Small intestine (tissue), 7 donors: Measurements from ENCODE around the gene LIFR. TPM values are rescaled to one million over a fixed set of nuclear protein-coding genes. Genes with fewer than 3 reads are reported as not detected.
"Not testable (repeated sequence)": the region's sequence is repeated elsewhere in the genome, so short reads cannot be mapped to it uniquely, and the experiment has no call there.

Source experiments
- DNase-seq, 2 donors: peaks; one replicate each; pipeline versions ENCODE4 v3.0.0 to v3.0.0-alpha.2; 2013
- FAIRE-seq: peaks from 2 replicates; lab custom pipeline; 2012; peaks lifted over from hg19 to GRCh38; lab: Jason Lieb, UNC
- H3K27ac ChIP-seq, 3 donors: one replicate each; pipeline ENCODE4 v1.5.1; 2013; ENCODE audit warnings: low read length in 2 of 3, mild to moderate bottlenecking in 2 of 3, control low read depth in 1 of 3, inconsistent platforms in 1 of 3, low read depth in 1 of 3, moderate library complexity in 1 of 3
- H3K27me3 ChIP-seq, 3 donors: one replicate each; pipeline ENCODE4 v1.6.1; 2013; ENCODE audit warnings: low read length in 3 of 3, inconsistent platforms in 1 of 3; ENCODE audit not compliant: control insufficient read depth in 3 of 3, insufficient read depth in 3 of 3
- H3K36me3 ChIP-seq, 3 donors: one replicate each; pipeline ENCODE4 v1.6.1; 2013; ENCODE audit warnings: low read length in 3 of 3, inconsistent platforms in 1 of 3, low read depth in 1 of 3, mild to moderate bottlenecking in 1 of 3, moderate library complexity in 1 of 3; ENCODE audit not compliant: control insufficient read depth in 3 of 3, insufficient read depth in 2 of 3
- H3K4me1 ChIP-seq, 3 donors: one replicate each; pipeline ENCODE4 v1.6.1; 2013; ENCODE audit warnings: low read length in 2 of 3, inconsistent platforms in 1 of 3, low read depth in 1 of 3, mild to moderate bottlenecking in 1 of 3, moderate library complexity in 1 of 3; ENCODE audit not compliant: control insufficient read depth in 3 of 3, insufficient read depth in 2 of 3
- H3K4me3 ChIP-seq, 3 donors: one replicate each; pipeline ENCODE4 v1.5.1; 2013; ENCODE audit warnings: low read length in 3 of 3, control low read depth in 1 of 3, inconsistent platforms in 1 of 3, low read depth in 1 of 3, mild to moderate bottlenecking in 1 of 3, moderate library complexity in 1 of 3
- H3K9me3 ChIP-seq, 2 donors: one replicate each; pipeline ENCODE4 v1.6.1; 2013; ENCODE audit warnings: low read depth in 1 of 2, low read length in 1 of 2; ENCODE audit not compliant: control insufficient read depth in 2 of 2, insufficient read depth in 1 of 2
- WGBS, 3 donors: extraction: QIAGEN DNeasy Blood & Tissue Kit; methylation state at CpG; one replicate each; pipeline ENCODE4 v1.1.7; 2013; 5-methylcytosine and 5-hydroxymethylcytosine counted together
- polyA plus RNA-seq, 4 donors: library from polyadenylated mRNA; stranded (reverse) in 3 of 4; unstranded in 1 of 4; fragments of 200-250 nt in 3 of 4; fragments of 120-200 nt in 1 of 4; gene quantifications; one replicate each; pipeline versions ENCODE4 v1.2.1 to v1.2.3, GENCODE V29; 2013
- donor health status: healthy with polysubstance abuse.
- donor health status: control.
- donor health status: control.
- donor health status: Bipolar disorder and iron deficiency.
- donor health status: healthy.

The LIFR gene
- polyA plus RNA-seq, 4 donors, result 0.67 to 28.6 (median 7.0) TPM

DNA sequence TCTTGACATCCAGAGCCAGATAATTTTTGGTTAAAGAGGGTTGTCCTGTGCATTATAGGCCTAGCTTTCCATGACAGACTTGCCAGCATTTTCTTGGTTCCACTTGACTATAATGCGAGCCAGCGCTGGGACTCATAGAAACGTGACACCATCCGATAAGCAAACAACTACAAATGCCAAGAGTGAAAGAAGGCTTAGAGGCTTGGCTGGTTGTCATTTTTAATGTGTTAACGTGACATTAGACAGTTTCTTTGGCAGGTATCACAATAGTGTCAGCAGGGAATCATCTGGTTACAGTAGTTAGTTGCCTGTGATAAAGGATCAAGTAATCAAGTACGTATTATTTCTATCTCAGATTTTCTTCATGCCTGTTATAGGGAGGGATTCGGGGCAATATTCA, 20.0 kb upstream of the LIFR start:
- no peak for DNase-seq
- no peak overlapping the region for H3K27ac ChIP-seq
- H3K4me1 ChIP-seq, result no peaks in the 10 kb centered on the region
- H3K9me3 ChIP-seq, result no peaks in the 10 kb centered on the region
- H3K36me3 ChIP-seq, result no peaks in the 10 kb centered on the region
- WGBS, 3 donors, result 68 to 76% (median 70%) methylated on average over 7 of the region's 7 CpGs
- H3K27me3 ChIP-seq, result peaks cover 0 to 3% (median 0%) of the 10 kb centered on the region in 3 donors
- no peak overlapping the region for H3K4me3 ChIP-seq
- no peak for FAIRE-seq

DNA sequence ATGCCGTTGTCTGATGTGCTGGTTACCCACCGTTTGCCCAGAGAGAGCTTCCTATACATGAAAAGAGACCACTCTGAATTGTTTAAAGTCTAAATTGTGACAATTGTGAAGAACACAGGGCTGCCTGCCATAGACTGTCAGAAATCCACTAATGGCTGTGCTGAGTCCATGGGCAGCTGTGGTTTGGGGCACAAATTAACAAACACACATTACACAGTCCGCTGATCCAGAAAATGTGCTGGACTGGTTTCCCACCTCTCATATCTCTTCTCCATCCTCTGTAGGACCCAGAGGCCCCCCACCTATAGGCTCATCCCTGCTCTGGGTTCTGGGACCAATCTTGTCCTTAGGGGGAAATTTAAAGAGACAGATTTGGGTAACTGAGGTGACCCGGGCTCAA, 19.0 kb upstream of the LIFR start:
- Histone ChIP-seq H3K27me3 (no peaks in the 10 kb centered on the region), H3K4me1 (no peaks in the 10 kb centered on the region), H3K36me3 (no peaks in the 10 kb centered on the region), H3K9me3 (no peaks in the 10 kb centered on the region), H3K4me3 (no peak overlapping the region), H3K27ac (no peak overlapping the region)
- no peak for DNase-seq
- FAIRE-seq, result no peak
- 90 to 92% (median 91%) methylated on average over 4 of the region's 4 CpGs for WGBS, 3 donors

DNA sequence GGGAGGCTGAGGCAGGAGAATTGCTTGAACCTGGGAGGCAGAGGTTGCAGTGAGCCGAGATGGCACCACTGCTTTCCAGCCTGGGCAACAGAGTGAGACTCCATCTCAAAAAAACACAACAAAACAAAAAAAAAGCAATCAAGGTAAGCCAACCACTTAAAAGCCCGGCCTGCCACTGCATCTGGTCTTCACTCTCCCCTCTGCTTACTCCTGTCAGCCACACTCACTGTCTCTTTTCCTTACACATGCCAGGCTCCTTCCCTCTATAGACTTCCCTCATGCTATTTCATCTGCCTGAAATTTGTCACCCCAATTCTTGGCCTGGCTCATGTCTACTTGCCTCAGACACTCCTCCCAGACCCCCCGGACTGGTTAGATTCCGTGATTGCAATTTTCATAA, 17.6 kb upstream of the LIFR start:
- Histone ChIP-seq H3K4me1 (no peaks in the 10 kb centered on the region), H3K9me3 (no peaks in the 10 kb centered on the region), H3K27ac (no peak overlapping the region), H3K27me3 (no peaks in the 10 kb centered on the region), H3K4me3 (no peak overlapping the region), H3K36me3 (no peaks in the 10 kb centered on the region)
- DNase-seq, result no peak
- FAIRE-seq, result no peak
- WGBS, 3 donors, result 85 to 89% (median 88%) methylated on average over 4 of the region's 4 CpGs

DNA sequence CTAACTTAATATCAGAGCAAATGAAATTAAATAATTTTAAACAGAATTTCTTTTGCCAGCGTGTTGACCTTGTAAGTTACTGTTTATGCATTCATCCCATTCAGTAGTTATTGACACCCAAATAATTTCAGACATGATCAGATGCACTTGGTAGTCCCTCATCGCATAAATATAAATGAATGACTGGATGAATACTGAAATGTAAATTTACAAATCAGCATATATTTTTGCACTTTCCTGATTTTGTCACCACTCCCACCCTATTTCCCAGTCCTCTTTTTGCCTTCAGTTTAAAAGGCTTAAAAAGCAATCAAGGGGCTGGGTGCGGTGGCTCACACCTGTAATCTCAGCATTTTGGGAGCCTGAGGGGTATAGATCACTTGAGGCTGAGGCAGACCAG, 17.1 kb upstream of the LIFR start:
- no peaks in the 10 kb centered on the region for H3K4me1 ChIP-seq
- FAIRE-seq (no peak), DNase-seq (no peak)
- no peaks in the 10 kb centered on the region for H3K9me3 ChIP-seq
- no peaks in the 10 kb centered on the region for H3K36me3 ChIP-seq
- no peak overlapping the region for H3K4me3 ChIP-seq
- WGBS, 3 donors, result 92 to 94% (median 93%) methylated on average over 3 of the region's 3 CpGs
- H3K27ac ChIP-seq, result no peak overlapping the region
- H3K27me3 ChIP-seq, result peaks cover 0 to 4% (median 0%) of the 10 kb centered on the region in 3 donors

DNA sequence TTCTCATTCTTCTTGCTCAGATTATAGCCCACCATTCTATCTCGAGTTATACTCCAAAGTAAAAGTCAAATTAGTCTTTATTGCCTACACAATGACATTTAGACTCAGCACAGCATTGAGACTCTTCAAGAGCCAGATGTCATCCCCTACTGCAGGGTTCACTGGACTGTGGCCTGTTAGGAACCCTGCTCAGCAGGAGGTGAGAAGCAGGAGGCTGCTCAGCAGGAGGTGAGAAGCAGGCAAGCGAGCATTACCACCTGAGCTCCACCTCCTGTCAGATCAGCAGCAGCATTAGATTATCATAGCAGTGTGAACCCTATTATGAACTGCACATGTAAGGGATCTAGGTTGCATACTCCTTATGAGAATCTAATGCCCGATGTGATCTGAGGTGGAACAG, 12.7 kb upstream of the LIFR start:
- Histone ChIP-seq H3K9me3 (no peaks in the 10 kb centered on the region), H3K36me3 (no peaks in the 10 kb centered on the region), H3K27ac (no peak overlapping the region), H3K27me3 (peaks cover 0 to 4% (median 0%) of the 10 kb centered on the region in 3 donors), H3K4me1 (no peaks in the 10 kb centered on the region), H3K4me3 (no peak overlapping the region)
- FAIRE-seq (no peak), DNase-seq (no peak)
- WGBS, 3 donors, result 70 to 85% (median 70%) methylated on average over 3 of the region's 3 CpGs

DNA sequence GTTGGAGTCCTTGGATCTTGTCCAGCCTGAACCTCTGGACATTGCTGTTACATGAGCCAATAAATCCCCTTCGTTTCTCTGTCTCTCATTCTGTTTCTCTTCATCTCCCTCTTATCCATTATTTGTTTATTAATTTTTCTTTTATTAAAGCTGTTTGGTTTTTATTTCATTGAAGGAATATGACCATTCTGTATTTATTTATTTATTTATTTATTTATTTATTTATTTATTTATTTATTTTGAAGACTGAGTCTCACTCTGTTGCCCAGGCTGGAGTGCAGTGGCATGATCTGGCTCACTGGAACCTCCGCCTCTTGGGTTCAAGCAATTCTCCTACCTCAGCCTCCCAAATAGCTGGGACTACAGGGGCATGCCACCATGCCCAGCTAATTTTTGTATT, 10.9 kb upstream of the LIFR start:
- not testable (repeated sequence) for H3K27me3 ChIP-seq, H3K4me3 ChIP-seq, FAIRE-seq, H3K36me3 ChIP-seq, H3K9me3 ChIP-seq, DNase-seq, H3K4me1 ChIP-seq, H3K27ac ChIP-seq
- WGBS, 3 donors, result 86 to 92% (median 90%) methylated on average over 2 of the region's 2 CpGs

DNA sequence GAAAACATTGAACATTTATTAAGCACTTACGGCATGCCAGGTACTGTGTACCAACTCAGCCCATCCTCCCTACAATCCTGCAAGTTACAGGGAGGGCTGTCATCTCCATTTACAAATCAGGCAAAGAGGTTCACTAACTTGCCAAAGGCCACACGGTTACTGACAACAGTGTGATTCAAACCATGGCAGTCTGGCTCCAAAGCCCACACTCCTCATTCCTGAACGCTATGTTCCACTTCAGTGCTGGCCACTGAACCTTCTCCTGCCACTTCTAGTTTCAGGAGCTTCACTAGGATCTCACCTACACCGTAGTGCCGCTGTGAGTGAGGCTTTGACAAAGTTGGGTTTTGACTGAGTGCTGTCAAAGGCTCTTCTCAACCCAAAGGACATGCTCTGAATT, 7.2 kb upstream of the LIFR start:
- no peak for FAIRE-seq
- Histone ChIP-seq H3K4me3 (no peak overlapping the region), H3K27me3 (peaks cover 0 to 5% (median 3%) of the 10 kb centered on the region in 3 donors), H3K4me1 (no peaks in the 10 kb centered on the region), H3K36me3 (no peaks in the 10 kb centered on the region), H3K27ac (no peak overlapping the region), H3K9me3 (no peaks in the 10 kb centered on the region)
- no peak for DNase-seq
- 80 to 84% (median 83%) methylated on average over 5 of the region's 5 CpGs for WGBS, 3 donors

DNA sequence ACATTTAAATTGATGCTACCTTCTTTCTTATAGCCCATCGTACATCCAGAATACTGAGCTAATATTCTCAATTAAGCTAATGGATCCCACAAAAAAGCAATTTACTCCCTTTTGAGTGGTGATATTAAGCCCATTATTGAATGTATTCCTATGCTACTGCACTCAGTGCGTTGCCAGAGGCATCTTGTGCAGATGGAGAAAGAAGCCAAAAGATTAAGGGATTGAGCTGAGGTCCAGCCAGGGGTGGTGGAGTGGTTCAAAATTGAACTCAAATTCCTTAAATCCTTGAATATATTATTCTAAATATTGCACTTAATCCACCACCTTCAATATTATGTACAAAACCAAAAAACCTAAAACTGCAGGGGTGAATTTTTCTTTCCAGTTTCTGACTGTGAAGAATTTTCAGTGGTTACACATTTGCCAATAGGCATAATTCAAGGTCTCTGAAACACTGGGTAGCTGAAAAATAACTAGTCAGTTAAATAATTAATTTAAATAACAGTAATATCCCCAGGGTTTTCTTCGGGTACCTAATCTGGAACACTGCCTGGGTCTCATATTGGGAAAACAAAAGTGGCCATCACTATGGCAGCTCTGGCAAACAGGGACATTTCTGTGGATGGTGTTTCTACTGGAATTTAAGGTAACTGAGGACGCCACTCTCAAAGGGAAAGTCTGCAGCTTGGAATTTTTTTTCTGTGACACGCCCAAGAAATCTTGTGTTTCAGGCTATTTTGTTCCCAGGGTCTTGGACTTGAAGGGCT, 6.2 kb upstream of the LIFR start:
- no peak for FAIRE-seq
- WGBS, 3 donors, result 62 to 73% (median 66%) methylated on average over 5 of the region's 5 CpGs
- peaks cover 0 to 5% (median 3%) of the 10 kb centered on the region in 3 donors for H3K27me3 ChIP-seq
- no peaks in the 10 kb centered on the region for H3K36me3 ChIP-seq
- no peaks in the 10 kb centered on the region for H3K9me3 ChIP-seq
- no peaks in the 10 kb centered on the region for H3K4me1 ChIP-seq
- no peak for DNase-seq
- no peak overlapping the region for H3K4me3 ChIP-seq
- H3K27ac ChIP-seq, result no peak overlapping the region

DNA sequence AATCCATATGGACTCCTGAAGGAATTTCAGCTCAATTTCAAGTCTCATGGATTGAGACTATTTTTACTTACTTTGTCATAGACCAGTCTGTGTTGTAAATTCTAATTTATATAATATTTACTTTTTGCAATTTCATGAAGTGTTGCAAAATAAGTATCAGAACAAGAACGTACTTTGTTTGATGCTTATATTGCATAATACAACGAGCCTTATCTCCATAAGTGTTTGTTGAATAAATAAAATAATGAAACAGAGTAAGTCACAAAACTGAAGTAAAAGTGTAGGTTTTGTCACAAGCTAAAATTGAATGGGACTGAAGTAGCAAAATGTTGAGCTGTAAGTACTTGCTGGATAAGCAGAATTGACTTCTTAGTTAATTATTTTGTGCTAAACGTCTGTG, 3.0 kb upstream of the LIFR start:
- WGBS, 3 donors, result 22 to 55% (median 31%) methylated on average over 3 of the region's 3 CpGs
- H3K9me3 ChIP-seq, result no peaks in the 10 kb centered on the region
- peaks cover 3 to 11% (median 8%) of the 10 kb centered on the region in 3 donors for H3K27me3 ChIP-seq
- no peak overlapping the region for H3K4me3 ChIP-seq
- no peak for DNase-seq
- H3K27ac ChIP-seq, result no peak overlapping the region
- H3K4me1 ChIP-seq, result no peaks in the 10 kb centered on the region
- FAIRE-seq, result no peak
- H3K36me3 ChIP-seq, result no peaks in the 10 kb centered on the region
